Loucy (cell line): ENCODE results near the gene BRD8.

Experiments used
- EZH2phosphoT487 ChIP-seq: fragments of 200-600 bp; IDR thresholded peaks from 2 replicates; pipeline ENCODE4 v1.6.1; 2018; ENCODE audit warnings: antibody characterized with exemption, mild to moderate bottlenecking, moderate library complexity, borderline replicate concordance
- TF ChIP-seq, protein P1 (sequence below): fragments of 200-600 bp; sonication (generic); conservative IDR thresholded peaks from 2 replicates; pipeline ENCODE4 v1.5.1; 2014; ENCODE audit warnings: mild to moderate bottlenecking, antibody characterized with exemption, low read length

DNA sequence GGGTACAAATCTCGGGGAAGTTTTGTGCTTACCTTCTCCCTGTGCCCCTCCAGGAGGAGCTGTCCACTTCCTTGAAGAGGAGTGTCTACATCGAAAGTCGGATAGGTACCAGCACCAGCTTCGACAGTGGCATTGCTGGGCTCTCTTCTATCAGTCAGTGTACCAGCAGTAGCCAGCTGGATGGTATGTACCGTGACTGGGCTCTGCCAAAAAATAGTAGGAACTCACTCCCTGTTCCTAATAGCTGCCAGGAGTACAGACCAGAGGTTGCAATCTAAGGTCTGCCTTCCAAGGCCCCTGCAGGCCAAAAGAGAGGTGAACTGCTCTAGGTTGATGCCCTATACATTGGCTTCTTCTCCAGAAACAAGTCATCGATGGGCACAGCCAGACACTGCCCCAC is 4.4 kb upstream of the BRD8 start:
- no peak for TF ChIP-seq EZH2phosphoT487
- TF ChIP-seq, protein P1, sequence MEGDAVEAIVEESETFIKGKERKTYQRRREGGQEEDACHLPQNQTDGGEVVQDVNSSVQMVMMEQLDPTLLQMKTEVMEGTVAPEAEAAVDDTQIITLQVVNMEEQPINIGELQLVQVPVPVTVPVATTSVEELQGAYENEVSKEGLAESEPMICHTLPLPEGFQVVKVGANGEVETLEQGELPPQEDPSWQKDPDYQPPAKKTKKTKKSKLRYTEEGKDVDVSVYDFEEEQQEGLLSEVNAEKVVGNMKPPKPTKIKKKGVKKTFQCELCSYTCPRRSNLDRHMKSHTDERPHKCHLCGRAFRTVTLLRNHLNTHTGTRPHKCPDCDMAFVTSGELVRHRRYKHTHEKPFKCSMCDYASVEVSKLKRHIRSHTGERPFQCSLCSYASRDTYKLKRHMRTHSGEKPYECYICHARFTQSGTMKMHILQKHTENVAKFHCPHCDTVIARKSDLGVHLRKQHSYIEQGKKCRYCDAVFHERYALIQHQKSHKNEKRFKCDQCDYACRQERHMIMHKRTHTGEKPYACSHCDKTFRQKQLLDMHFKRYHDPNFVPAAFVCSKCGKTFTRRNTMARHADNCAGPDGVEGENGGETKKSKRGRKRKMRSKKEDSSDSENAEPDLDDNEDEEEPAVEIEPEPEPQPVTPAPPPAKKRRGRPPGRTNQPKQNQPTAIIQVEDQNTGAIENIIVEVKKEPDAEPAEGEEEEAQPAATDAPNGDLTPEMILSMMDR: no peak
